Calu3 (cell line): ENCODE data around the gene RAB3C. TPM values are rescaled to one million over a fixed set of nuclear protein-coding genes. Genes with fewer than 3 reads are reported as not detected.
"Not testable (repeated sequence)": the region's sequence is repeated elsewhere in the genome, so short reads cannot be mapped to it uniquely, and the experiment has no call there.

Experiments used
- BruUV-seq: library from RNA; stranded (reverse); fragments of 400-500 nt; replicated peaks from 2 replicates; lab custom pipeline; 2021; lab: Mats Ljungman, UMichigan
- CTCF ChIA-PET: fragments of 300-600 bp; sonication (Branson Sonifier 250); formaldehyde crosslinking; loops from one replicate; lab custom pipeline; 2022; ENCODE audit warnings: antibody characterized with exemption; lab: Charles Lee
- DNase-seq: peaks from one replicate; pipeline ENCODE4 v3.0.0; 2022
- H3K27ac Mint-ChIP-seq: one replicate; pipeline ENCODE4 v1.8.0; 2022; ENCODE audit warnings: mixed read lengths; ENCODE audit not compliant: unreplicated experiment
- H3K27me3 Mint-ChIP-seq: one replicate; pipeline ENCODE4 v1.8.0; 2022; ENCODE audit warnings: mixed read lengths; ENCODE audit not compliant: unreplicated experiment
- H3K36me3 Mint-ChIP-seq: one replicate; pipeline ENCODE4 v1.8.0; 2022; ENCODE audit warnings: mild to moderate bottlenecking, moderate library complexity, mixed read lengths; ENCODE audit not compliant: insufficient read depth, unreplicated experiment
- H3K4me1 Mint-ChIP-seq: one replicate; pipeline ENCODE4 v1.8.0; 2022; ENCODE audit warnings: mild to moderate bottlenecking, low read depth, mixed read lengths; ENCODE audit not compliant: unreplicated experiment
- H3K4me3 Mint-ChIP-seq: one replicate; pipeline ENCODE4 v1.8.0; 2022; ENCODE audit warnings: mild to moderate bottlenecking, low read depth, moderate library complexity, mixed read lengths; ENCODE audit not compliant: unreplicated experiment
- H3K9me3 Mint-ChIP-seq: one replicate; pipeline ENCODE4 v1.8.0; 2022; ENCODE audit warnings: low read depth, mixed read lengths; ENCODE audit not compliant: unreplicated experiment
- intact Hi-C: fragments of 100-400 bp; cut with micrococcal nuclease; formaldehyde crosslinking; loops from one replicate; pipeline ENCODE4 v1.10.0; 2022; ENCODE audit not compliant: unreplicated experiment
- total RNA-seq: library from RNA; stranded (reverse); gene quantifications from 2 replicates; pipeline ENCODE4 v1.2.3, GENCODE V29; 2022
- TF ChIP-seq, protein P1 (sequence below): fragments of 200-600 bp; IDR thresholded peaks from one replicate; pipeline ENCODE4 v1.8.0; 2022; ENCODE audit warnings: antibody characterized with exemption; ENCODE audit not compliant: unreplicated experiment

RAB3C gene
- total RNA-seq, 1 experiment from 2014 or later: not detected

- H3K4me1 Mint-ChIP-seq: no peaks in the 10 kb centered on the region
- no TSS peak for BruUV-seq
- H3K9me3 Mint-ChIP-seq: no peaks in the 10 kb centered on the region
- intact Hi-C loops: no loop called here
- TF ChIP-seq, protein P1, sequence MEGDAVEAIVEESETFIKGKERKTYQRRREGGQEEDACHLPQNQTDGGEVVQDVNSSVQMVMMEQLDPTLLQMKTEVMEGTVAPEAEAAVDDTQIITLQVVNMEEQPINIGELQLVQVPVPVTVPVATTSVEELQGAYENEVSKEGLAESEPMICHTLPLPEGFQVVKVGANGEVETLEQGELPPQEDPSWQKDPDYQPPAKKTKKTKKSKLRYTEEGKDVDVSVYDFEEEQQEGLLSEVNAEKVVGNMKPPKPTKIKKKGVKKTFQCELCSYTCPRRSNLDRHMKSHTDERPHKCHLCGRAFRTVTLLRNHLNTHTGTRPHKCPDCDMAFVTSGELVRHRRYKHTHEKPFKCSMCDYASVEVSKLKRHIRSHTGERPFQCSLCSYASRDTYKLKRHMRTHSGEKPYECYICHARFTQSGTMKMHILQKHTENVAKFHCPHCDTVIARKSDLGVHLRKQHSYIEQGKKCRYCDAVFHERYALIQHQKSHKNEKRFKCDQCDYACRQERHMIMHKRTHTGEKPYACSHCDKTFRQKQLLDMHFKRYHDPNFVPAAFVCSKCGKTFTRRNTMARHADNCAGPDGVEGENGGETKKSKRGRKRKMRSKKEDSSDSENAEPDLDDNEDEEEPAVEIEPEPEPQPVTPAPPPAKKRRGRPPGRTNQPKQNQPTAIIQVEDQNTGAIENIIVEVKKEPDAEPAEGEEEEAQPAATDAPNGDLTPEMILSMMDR: no peak
- no peaks in the 10 kb centered on the region for H3K36me3 Mint-ChIP-seq
- H3K27ac Mint-ChIP-seq: no peak overlapping the region
- CTCF ChIA-PET: no interaction called here
- DNase-seq: no peak
- H3K4me3 Mint-ChIP-seq: no peak overlapping the region
- H3K27me3 Mint-ChIP-seq: peaks cover 51% of the 10 kb centered on the region
Observed at GRCh38 chr5:58683567-58683966, 100.7 kb downstream of the RAB3C start.

DNA sequence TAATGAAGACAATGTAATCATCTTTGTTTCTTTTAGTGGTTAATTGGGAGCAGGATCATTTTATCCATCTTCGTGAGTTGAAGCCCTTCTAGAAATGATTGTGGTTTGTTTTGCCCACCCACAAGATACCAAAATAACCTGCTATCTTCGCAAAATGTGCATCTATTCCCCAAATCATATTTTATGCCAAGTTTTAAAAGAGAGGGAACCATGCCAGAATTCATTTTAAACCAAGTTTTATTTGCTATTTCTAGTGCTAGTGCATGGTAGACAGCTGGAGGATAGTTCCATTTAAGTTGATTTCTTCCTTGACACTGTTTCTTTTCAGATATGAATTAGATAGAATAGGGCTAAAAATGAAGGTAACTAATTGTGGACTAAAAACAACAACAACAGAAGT lies 104.2 kb downstream of the RAB3C start:
- TF ChIP-seq, protein P1: no peak
- intact Hi-C loops: no loop called here
- H3K36me3 Mint-ChIP-seq: no peaks in the 10 kb centered on the region
- H3K4me3 Mint-ChIP-seq: no peak overlapping the region
- H3K4me1 Mint-ChIP-seq: no peaks in the 10 kb centered on the region
- H3K27me3 Mint-ChIP-seq: peaks cover 27% of the 10 kb centered on the region
- CTCF ChIA-PET: no interaction called here
- no peak for DNase-seq
- H3K9me3 Mint-ChIP-seq: no peaks in the 10 kb centered on the region
- no TSS peak for BruUV-seq
- H3K27ac Mint-ChIP-seq: no peak overlapping the region

DNA sequence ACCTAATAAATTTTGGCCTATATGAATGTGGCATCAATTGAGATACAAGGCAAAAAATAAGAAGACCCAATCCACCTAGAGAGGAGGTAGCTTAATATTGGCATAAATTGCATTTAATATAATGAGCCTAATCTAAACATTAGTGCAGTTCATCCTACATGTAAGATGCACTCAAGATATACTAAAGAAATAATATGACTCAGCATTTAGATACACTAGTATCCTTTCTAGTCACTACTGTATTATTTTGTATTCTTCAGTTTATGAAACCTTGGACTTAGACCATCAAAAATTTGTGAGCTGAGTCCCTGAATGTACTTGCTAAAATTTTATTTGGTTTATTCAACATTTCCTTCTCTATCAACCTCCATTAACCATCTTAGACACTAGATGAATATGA lies 104.7 kb downstream of the RAB3C start:
- CTCF ChIA-PET: no interaction called here
- BruUV-seq: no TSS peak

GRCh38 chr5:58699088-58699761 lies 116.3 kb downstream of the RAB3C start:
- peaks cover 51% of the 10 kb centered on the region for H3K27me3 Mint-ChIP-seq
- H3K9me3 Mint-ChIP-seq, DNase-seq, intact Hi-C loops, H3K4me1 Mint-ChIP-seq, H3K4me3 Mint-ChIP-seq, H3K27ac Mint-ChIP-seq, CTCF ChIA-PET, H3K36me3 Mint-ChIP-seq, BruUV-seq: not testable (repeated sequence)

More for the DNA sequence above, 104.7 kb downstream of the RAB3C start:
- H3K4me3 Mint-ChIP-seq: no peak overlapping the region
- TF ChIP-seq, protein P1: no peak
- no peaks in the 10 kb centered on the region for H3K36me3 Mint-ChIP-seq
- intact Hi-C loops: no loop called here
- no peaks in the 10 kb centered on the region for H3K9me3 Mint-ChIP-seq
- no peak for DNase-seq
- H3K27me3 Mint-ChIP-seq: peaks cover 23% of the 10 kb centered on the region
- no peaks in the 10 kb centered on the region for H3K4me1 Mint-ChIP-seq
- H3K27ac Mint-ChIP-seq: no peak overlapping the region

DNA sequence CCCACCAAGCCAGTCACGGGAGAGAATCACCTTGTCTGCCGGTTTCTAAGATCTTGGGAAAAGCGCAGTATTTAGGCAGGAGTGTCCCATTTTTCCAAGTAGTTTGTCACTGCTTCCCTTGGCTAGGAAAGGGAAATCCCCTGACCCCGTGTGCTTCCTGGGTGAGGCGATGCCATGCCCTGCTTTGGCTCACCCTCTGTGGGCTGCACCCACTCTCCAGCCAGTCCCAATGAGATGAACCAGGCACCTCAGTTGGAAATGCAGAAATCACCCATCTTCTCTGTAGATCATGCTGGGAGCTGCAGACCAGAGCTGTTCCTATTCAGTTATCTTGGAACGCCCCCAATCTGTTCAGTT lies 116.9 kb downstream of the RAB3C start:
- Mint-ChIP-seq H3K27me3 (peaks cover 51% of the 10 kb centered on the region), H3K4me1 (no peaks in the 10 kb centered on the region), H3K9me3 (peaks cover 4% of the 10 kb centered on the region), H3K36me3 (no peaks in the 10 kb centered on the region), H3K27ac (no peak overlapping the region), H3K4me3 (no peak overlapping the region)
- no TSS peak for BruUV-seq
- TF ChIP-seq, protein P1: no peak
- CTCF ChIA-PET: no interaction called here
- DNase-seq: no peak
- intact Hi-C loops: no loop called here
